Activated naive CD8-positive, alpha-beta T cell (primary cell): Measurements from ENCODE around the gene DGCR2.
A peak's percentile ranks its signal among the peaks of the same experiment; 100 is the strongest.

Source experiments
- H3K27ac Mint-ChIP-seq: one replicate; pipeline ENCODE4 v1.8.0; 2021; ENCODE audit warnings: mixed read lengths
- H3K27me3 Mint-ChIP-seq: one replicate; pipeline ENCODE4 v1.8.0; 2021; ENCODE audit warnings: mixed read lengths
- H3K36me3 Mint-ChIP-seq: one replicate; pipeline ENCODE4 v1.8.0; 2021; ENCODE audit warnings: mixed read lengths
- H3K4me1 Mint-ChIP-seq: one replicate; pipeline ENCODE4 v1.8.0; 2021; ENCODE audit warnings: low read depth, mixed read lengths
- H3K4me3 Mint-ChIP-seq: one replicate; pipeline ENCODE4 v1.8.0; 2021; ENCODE audit warnings: mild to moderate bottlenecking, mixed read lengths
- H3K9me3 Mint-ChIP-seq: one replicate; pipeline ENCODE4 v1.8.0; 2021; ENCODE audit warnings: low read depth, mixed read lengths

DGCR2 gene

GRCh38 chr22:19150482-19151328, 28.5 kb upstream of the DGCR2 start:
- Mint-ChIP-seq H3K4me3 (peak overlapping the region; percentile 75), H3K27ac (no peak overlapping the region), H3K27me3 (peaks cover 20% of the 10 kb centered on the region), H3K4me1 (peaks cover 10% of the 10 kb centered on the region), H3K36me3 (no peaks in the 10 kb centered on the region), H3K9me3 (no peaks in the 10 kb centered on the region)

- Mint-ChIP-seq H3K36me3 (no peaks in the 10 kb centered on the region), H3K4me3 (peak within 1 kb of the TSS; percentile 75), H3K9me3 (no peaks in the 10 kb centered on the region), H3K27me3 (peaks cover 20% of the 10 kb centered on the region), H3K27ac (no peak within 1 kb of the TSS), H3K4me1 (peaks cover 10% of the 10 kb centered on the region)
Measured at GRCh38 chr22:19149991-19150390, 27.8 kb upstream of the DGCR2 start, which contains the start of gene GSC2. Gene GSC2 (minus strand): TSS chr22:19150292. CDS start chr22:19150283, 9 bp downstream.

- peaks cover 15% of the 10 kb centered on the region for H3K4me1 Mint-ChIP-seq
- H3K27me3 Mint-ChIP-seq, result peaks cover 20% of the 10 kb centered on the region
- H3K4me3 Mint-ChIP-seq, result peak overlapping the region; percentile 27
- no peak overlapping the region for H3K27ac Mint-ChIP-seq
- H3K36me3 Mint-ChIP-seq, result no peaks in the 10 kb centered on the region
- H3K9me3 Mint-ChIP-seq, result no peaks in the 10 kb centered on the region
Measured at GRCh38 chr22:19149047-19149883, 27.1 kb upstream of the DGCR2 start.

GRCh38 chr22:19148417-19149046, 26.3 kb upstream of the DGCR2 start:
- H3K4me3 Mint-ChIP-seq, result peak overlapping the region; percentile 47
- peaks cover 17% of the 10 kb centered on the region for H3K27me3 Mint-ChIP-seq

GRCh38 chr22:19147195-19147780, 25.1 kb upstream of the DGCR2 start:
- Mint-ChIP-seq H3K4me1 (peaks cover 28% of the 10 kb centered on the region), H3K27ac (no peak overlapping the region), H3K27me3 (peaks cover 11% of the 10 kb centered on the region), H3K4me3 (peak overlapping the region; percentile 13), H3K36me3 (peaks cover 3% of the 10 kb centered on the region), H3K9me3 (no peaks in the 10 kb centered on the region)

More at GRCh38 chr22:19148417-19149046, 26.3 kb upstream of the DGCR2 start:
- Mint-ChIP-seq H3K36me3 (peaks cover 3% of the 10 kb centered on the region), H3K4me1 (peaks cover 21% of the 10 kb centered on the region), H3K27ac (no peak overlapping the region), H3K9me3 (no peaks in the 10 kb centered on the region)

- peaks cover 3% of the 10 kb centered on the region for H3K36me3 Mint-ChIP-seq
- H3K27ac Mint-ChIP-seq, result no peak overlapping the region
- H3K9me3 Mint-ChIP-seq, result no peaks in the 10 kb centered on the region
- no peak overlapping the region for H3K4me3 Mint-ChIP-seq
- H3K27me3 Mint-ChIP-seq, result peaks cover 6% of the 10 kb centered on the region
- H3K4me1 Mint-ChIP-seq, result peaks cover 27% of the 10 kb centered on the region
Measured at GRCh38 chr22:19146215-19146968, 24.2 kb upstream of the DGCR2 start.

GRCh38 chr22:19143967-19144400, 21.8 kb upstream of the DGCR2 start:
- no peaks in the 10 kb centered on the region for H3K9me3 Mint-ChIP-seq
- H3K36me3 Mint-ChIP-seq, result peaks cover 3% of the 10 kb centered on the region
- H3K27me3 Mint-ChIP-seq, result no peaks in the 10 kb centered on the region
- peaks cover 19% of the 10 kb centered on the region for H3K4me1 Mint-ChIP-seq
- peak overlapping the region; percentile 98 for H3K4me3 Mint-ChIP-seq
- H3K27ac Mint-ChIP-seq, result peak overlapping the region; percentile 96

GRCh38 chr22:19143212-19143611, 21.0 kb upstream of the DGCR2 start:
- H3K27me3 Mint-ChIP-seq, result no peaks in the 10 kb centered on the region
- no peak overlapping the region for H3K27ac Mint-ChIP-seq
- H3K9me3 Mint-ChIP-seq, result no peaks in the 10 kb centered on the region

GRCh38 chr22:19142394-19142793, 20.2 kb upstream of the DGCR2 start:
- Mint-ChIP-seq H3K9me3 (no peaks in the 10 kb centered on the region), H3K27me3 (no peaks in the 10 kb centered on the region), H3K4me3 (peak overlapping the region; percentile 54), H3K27ac (no peak overlapping the region), H3K36me3 (peaks cover 3% of the 10 kb centered on the region), H3K4me1 (peaks cover 19% of the 10 kb centered on the region)

More at GRCh38 chr22:19143212-19143611, 21.0 kb upstream of the DGCR2 start:
- Mint-ChIP-seq H3K4me3 (peak overlapping the region; percentile 98), H3K4me1 (peaks cover 19% of the 10 kb centered on the region), H3K36me3 (peaks cover 3% of the 10 kb centered on the region)

GRCh38 chr22:19139974-19140373, 17.8 kb upstream of the DGCR2 start:
- Mint-ChIP-seq H3K27ac (no peak overlapping the region), H3K36me3 (peaks cover 5% of the 10 kb centered on the region), H3K9me3 (no peaks in the 10 kb centered on the region), H3K4me1 (peaks cover 19% of the 10 kb centered on the region), H3K4me3 (no peak overlapping the region), H3K27me3 (no peaks in the 10 kb centered on the region)

- no peak overlapping the region for H3K4me3 Mint-ChIP-seq
- no peak overlapping the region for H3K27ac Mint-ChIP-seq
- H3K9me3 Mint-ChIP-seq, result no peaks in the 10 kb centered on the region
- H3K36me3 Mint-ChIP-seq, result peaks cover 4% of the 10 kb centered on the region
- H3K4me1 Mint-ChIP-seq, result peaks cover 12% of the 10 kb centered on the region
- no peaks in the 10 kb centered on the region for H3K27me3 Mint-ChIP-seq
Measured at GRCh38 chr22:19139001-19139356, 16.8 kb upstream of the DGCR2 start.

- Mint-ChIP-seq H3K27ac (no peak overlapping the region), H3K4me1 (peaks cover 8% of the 10 kb centered on the region), H3K4me3 (no peak overlapping the region), H3K36me3 (peaks cover 2% of the 10 kb centered on the region), H3K27me3 (no peaks in the 10 kb centered on the region), H3K9me3 (no peaks in the 10 kb centered on the region)
Measured at GRCh38 chr22:19138217-19139000, 16.2 kb upstream of the DGCR2 start.

- Mint-ChIP-seq H3K9me3 (no peaks in the 10 kb centered on the region), H3K4me3 (no peak overlapping the region), H3K27ac (no peak overlapping the region), H3K27me3 (no peaks in the 10 kb centered on the region), H3K4me1 (peaks cover 2% of the 10 kb centered on the region), H3K36me3 (peaks cover 2% of the 10 kb centered on the region)
Measured at GRCh38 chr22:19137384-19138216, 15.4 kb upstream of the DGCR2 start.
